ENCODE measurements around the gene PHF2.

GRCh38 chr9:93598647-93599241 lies 22.4 kb downstream of the PHF2 start:
- no peak for TF ChIP-seq CTCF (conservative IDR thresholded peaks at IDR 0.05; ENCODE audit: low read depth in 2 of 2)
- no peak for TF ChIP-seq ZNF331 (CRISPR knock-in tag; IDR thresholded peaks at IDR 0.05; ENCODE audit: low read depth)
- no peak for TF ChIP-seq CREB1 (CRISPR knock-in tag; IDR thresholded peaks at IDR 0.05; ENCODE audit: low read depth)
- no peak for TF ChIP-seq EZH2 (IDR thresholded peaks at IDR 0.05; ENCODE audit: low read depth, unreplicated experiment)
- no peak for TF ChIP-seq POLR2AphosphoS5 (IDR thresholded peaks at IDR 0.05; ENCODE audit: low read depth)
